Head of caudate nucleus (tissue), 42 donors: ENCODE measurements around the gene FBXO45.
"Not testable (repeated sequence)": the region's sequence is repeated elsewhere in the genome, so short reads cannot be mapped to it uniquely, and the experiment has no call there.

Source experiments
- DNase-seq, 42 donors: peaks; one replicate each; pipeline versions ENCODE4 v3.0.0 to v3.0.0-alpha.2; 2020 to 2021; ENCODE audit warnings: mixed read lengths in 7 of 42
- intact Hi-C: fragments of 100-400 bp; cut with DNase I; formaldehyde crosslinking; loops from one replicate; pipeline ENCODE4 v1.15.0; 2022

FBXO45 gene

DNA sequence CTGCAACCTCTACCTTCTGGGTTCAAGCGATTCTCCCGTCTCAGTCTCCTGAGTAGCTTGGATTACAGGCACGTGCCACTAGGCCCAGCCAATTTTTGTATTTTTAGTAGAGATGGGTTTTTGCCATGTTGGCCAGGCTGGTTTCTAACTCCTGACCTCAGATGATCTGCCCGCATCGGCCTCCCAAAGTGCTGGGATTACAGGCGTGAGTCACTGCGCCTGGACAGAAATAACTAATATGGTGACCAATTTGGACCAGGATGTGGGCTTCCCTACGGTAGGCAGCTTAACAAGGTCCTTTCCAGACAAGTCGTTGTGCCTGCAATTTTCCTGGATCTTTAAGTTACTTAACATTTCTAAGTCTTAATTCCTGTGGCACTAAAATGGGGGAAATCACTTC, 14.9 kb upstream of the FBXO45 start:
- intact Hi-C loops, result no loop called here
- DNase-seq, result no peak

DNA sequence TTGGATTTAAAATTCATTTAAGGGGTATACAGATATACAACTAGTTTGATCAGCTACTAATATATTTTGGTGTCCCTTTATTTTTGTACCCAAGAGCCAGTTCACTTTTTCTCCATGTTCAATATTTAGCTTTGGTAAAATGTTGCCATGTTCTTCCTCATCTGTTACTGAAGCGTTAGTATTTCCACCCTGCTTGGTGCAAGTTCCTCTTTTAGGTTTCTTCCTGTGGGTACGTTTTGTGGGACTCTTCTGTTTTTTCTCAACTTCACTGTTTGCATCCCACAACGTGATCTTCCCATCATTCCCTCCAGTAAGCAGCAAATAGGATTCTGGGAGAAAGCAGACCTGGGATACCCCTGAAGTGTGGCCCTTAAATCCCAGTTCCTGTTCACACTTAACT, 14.3 kb upstream of the FBXO45 start:
- intact Hi-C loops, result no loop called here
- peak in 1 of 42 donors; percentile 5 for DNase-seq

DNA sequence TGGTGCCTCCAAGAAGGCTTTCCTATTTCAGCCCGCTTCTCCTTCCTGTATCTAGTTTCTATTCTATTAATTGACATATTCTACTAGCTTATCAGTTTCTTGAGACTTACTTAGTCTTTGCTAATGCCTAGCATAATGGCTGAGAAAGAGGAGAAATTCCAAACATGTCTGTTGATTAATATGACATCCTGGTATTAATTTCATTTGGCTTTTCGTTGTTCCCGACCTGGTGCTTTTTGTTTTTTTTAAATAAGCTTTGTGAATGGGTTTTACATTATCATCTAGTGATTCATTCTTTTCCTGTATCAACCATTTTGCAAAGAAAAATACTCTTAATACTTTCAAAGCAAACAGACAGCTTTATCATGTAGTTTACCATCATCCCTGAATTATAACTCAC, 13.2 kb upstream of the FBXO45 start:
- DNase-seq, result no peak
- intact Hi-C loops, result no loop called here

DNA sequence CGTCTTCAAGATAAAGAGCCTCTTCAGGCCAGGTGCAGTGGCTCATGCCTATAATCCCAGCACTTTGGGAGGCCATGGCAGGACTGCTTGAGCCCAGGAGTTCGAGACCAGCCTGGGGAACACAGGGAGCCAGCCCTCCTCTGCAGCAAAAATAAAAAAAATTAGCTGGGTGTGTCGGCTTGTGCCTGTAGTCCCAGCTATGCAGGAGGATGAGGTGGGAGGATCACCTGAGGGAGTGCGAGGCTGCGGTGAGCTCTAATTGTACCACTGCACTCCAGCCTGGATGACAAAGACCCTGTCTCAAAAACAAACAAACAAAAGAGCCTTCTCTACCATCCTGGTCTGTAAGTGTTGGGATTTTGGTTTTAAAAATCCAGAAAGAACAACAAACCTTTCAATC, 11.2 kb upstream of the FBXO45 start:
- peak in 28 of 42 donors; percentile 3 to 65 (median 22) for DNase-seq
- intact Hi-C loops, result no loop called here

DNA sequence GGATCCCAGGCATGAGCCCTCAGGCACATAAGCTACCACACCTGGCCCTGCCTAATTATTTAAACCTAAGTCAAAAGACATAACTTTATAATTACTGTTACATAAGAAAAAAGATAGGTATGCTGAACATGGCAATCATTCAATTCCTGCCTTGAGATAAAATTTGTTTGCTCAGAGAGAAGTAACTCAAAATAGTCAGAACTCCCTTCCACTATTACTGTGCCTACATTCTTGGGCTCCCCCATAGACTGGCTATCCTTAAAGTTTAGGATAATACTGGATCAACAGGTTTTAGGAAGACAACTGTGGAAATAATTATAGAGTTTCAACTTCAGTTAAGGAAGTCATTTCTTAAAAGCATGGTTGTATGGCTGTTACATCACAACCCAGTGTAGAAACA, 10.0 kb upstream of the FBXO45 start:
- no peak for DNase-seq
- intact Hi-C loops, result no loop called here

DNA sequence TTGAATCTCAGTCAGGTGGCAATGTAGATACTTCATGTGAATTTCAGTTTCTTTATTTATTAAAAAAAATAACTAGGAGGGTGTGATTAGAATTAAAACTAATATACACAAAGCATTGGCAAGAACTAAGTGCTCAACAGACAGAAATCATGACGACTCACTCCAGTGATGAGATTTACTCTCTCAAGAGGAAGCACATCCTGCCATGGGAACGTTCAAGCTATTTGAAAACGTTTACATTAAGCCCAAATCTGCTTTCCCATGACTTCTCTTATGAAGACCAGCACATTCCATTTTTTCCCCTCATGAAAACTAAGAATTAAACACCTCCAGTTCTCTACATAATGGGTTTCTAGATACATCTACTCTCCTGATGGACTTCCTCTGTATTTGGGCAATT, 8.6 kb upstream of the FBXO45 start:
- DNase-seq, result no peak
- intact Hi-C loops, result no loop called here

DNA sequence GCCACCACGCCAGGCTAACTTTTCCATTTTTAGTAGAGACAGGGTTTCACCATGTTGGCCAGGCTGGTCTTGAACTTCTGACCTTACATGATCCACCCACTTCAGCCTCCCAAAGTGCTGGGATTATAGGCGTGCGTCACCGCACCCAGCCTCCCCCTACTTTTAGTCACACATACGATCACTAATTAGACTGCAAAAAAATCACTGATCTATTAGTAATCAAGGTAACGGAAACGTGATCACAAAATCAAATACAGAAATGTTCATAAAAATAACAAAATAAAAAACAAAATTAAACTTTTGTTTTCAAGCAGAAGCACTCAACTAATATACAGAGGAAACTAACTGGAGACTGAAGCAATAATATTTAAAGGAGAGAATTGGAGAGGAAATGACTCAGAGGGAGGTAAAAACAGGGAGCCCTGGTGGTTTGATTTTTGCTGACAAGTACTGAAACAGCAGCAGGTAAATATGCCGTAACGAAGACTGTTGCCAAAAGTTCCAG, 4.7 kb upstream of the FBXO45 start:
- DNase-seq, result no peak
- intact Hi-C loops, result no loop called here

DNA sequence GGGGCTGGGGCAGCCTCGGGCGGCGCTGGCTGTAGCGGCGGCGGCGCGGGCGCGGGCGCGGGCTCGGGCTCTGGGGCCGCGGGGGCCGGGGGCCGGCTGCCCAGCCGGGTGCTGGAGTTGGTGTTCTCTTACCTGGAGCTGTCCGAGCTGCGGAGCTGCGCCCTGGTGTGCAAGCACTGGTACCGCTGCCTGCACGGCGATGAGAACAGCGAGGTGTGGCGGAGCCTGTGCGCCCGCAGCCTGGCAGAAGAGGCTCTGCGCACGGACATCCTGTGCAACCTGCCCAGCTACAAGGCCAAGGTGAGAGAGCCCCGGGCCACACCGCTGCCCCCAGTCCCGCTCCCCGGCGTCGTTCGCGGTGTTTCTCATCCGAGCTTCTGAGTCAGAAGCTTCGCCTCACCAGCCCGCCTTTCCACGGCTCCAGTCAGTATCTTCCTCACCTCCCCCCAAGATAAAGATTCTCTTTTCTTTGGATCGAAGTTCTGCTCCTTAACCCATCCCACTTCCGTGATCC, 600 bp downstream of the FBXO45 start:
- intact Hi-C loops, result loop anchor here (5.0 kb wide), 1 partner anchor 137 kb away; the partner anchor contains the start of gene UBXN7
- DNase-seq, result peak in 36 of 42 donors; percentile 3 to 58 (median 29)

DNA sequence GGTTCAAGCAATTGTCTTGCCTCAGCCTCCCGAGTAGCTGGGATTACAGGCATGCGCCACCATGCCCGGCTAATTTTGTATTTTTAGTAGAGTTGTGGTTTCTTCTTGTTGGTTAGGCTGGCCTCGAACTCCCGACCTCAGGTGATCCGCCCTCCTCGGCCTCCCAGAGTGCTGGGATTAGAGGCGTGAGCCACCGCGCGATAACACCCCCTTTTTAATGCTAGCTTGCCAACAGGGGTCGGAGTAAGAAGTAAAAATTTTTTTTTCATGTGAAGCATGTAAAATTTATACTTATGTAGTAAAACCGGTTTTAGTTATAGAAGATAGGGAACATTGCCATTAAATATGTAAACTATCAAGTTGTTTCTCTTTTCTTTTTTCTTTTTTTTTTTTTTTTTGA, 1.9 kb downstream of the FBXO45 start:
- intact Hi-C loops, DNase-seq: not testable (repeated sequence)

DNA sequence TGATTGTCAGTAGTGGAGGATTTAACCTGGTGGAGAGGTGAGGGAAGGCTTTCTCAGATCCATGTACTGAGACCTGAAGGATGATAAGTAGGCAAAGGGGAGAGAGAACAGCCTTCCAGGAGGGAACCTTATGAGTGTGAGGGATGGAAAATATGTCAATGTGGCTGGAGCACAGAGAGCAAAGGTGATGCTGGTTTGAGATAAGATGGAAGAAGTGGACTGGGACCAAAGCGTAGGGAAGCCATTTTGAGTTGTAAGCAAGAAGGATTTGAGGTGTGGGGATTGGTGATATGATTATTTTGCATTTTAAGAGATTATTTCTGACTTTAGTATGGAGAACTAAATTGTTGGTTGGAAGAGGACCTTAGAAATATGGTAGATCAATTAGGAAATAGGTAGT, 3.9 kb downstream of the FBXO45 start:
- intact Hi-C loops, result no loop called here

DNA sequence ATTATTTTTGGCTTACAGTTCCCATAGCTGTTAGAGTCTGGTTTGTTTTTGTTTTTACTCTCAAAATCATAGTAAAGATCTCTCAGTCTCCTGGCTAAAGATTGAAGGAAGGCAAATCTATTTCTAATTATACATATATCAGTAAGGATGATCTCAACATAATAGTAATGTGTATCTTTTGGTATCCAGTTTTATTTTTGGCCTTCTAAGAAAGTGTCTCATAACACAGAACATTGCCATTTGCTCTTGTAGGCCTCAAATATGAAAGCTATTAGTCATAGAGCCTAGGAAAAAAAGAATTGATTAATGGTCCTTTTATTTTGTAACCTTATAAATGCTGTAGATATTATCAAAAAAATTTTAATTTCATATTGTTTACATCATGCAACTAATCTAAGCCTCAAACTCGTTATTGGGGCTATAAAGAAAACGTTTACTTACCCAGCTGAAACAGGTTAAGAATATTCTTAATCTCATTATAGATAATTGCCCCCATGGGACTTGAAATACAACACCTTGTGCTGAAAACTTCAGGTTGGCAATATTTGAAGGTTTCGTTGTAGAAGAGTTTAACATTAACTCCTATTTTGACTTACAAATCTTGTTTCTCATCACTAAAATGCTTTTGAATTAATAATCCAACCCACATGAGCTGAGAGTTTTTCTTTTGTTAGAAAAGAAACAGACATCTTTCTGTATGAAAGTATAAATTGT, 16.7 kb downstream of the FBXO45 start:
- intact Hi-C loops, result no loop called here
- DNase-seq, result no peak

More for the DNA sequence above, 3.9 kb downstream of the FBXO45 start:
- no peak for DNase-seq

DNA sequence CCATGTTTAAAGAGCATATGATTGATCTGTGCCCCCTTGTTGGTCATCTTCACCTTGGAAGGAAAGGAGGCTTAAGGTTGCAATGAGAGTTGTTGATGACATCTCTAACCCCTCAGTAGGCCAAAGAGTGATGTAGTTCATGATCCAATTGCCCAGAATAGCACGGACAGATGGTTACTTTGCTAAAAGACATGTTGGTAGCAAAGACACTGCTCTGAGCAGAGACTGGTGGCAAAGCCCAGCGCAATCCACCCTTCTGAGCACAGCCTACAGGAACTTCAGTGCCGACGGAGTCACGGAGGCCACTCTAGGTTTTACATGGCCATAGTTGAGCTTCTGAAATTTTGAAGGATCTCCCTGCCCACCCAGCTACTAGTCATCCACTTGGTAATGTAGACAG, 21.8 kb downstream of the FBXO45 start:
- no peak for DNase-seq
- intact Hi-C loops, result no loop called here

DNA sequence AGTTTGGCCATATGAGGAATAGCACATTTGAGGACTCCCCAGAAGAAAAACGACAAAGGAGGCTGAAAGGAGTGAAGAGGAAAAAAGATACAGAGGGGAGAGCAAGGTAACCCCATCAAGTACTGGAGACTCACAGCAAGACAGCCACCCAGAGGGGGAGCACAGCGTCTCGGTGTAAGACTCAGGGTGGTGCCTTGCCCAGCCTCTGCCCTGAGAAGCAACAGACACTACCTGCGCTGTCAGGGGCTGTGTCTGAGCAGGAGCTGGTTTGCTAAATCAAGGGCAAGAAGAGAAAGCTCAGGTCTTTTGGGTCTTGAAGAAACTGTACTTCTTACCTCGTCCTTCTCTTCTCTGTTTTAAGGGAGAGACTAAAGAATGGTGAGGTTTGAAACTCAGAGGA, 27.9 kb downstream of the FBXO45 start:
- intact Hi-C loops, result no loop called here
- peak in 1 of 42 donors; percentile 15 for DNase-seq

DNA sequence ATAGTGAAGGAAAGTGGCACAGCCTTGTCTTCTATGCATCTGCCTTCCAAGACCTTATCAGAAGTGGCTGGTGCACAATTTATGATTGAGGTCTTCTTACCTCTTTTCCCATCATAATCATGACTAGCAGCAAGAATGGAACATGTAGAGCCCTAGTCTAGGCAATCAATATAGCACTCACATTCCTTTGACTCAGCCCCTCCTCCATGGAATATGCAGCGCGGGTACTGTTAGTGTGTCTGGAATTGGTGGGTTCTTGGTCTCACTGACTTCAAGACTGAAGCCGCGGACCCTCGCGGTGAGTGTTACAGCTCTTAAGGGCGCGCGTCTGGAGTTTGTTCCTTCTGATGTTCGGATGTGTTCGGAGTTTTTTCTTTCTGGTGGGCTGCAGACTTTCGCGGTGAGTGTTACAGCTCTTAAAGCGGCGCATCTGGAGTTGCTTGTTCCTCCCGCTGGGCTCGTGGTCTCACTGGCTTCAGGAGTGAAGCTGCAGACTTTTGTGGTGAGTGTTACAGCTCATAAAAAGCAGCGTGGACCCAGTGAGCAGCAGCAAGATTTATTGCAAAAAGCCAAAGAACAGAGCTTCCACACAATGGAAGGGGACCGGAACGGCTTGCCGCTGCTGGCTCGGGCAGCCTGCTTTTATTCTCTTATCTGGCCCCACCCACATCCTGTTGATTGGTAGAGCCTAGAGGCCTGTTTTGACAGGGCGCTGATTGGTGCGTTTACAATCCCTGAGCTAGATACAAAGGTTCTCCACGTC, 29.7 kb downstream of the FBXO45 start:
- intact Hi-C loops, result not testable (repeated sequence)
- peak in 1 of 42 donors; percentile 9 for DNase-seq

DNA sequence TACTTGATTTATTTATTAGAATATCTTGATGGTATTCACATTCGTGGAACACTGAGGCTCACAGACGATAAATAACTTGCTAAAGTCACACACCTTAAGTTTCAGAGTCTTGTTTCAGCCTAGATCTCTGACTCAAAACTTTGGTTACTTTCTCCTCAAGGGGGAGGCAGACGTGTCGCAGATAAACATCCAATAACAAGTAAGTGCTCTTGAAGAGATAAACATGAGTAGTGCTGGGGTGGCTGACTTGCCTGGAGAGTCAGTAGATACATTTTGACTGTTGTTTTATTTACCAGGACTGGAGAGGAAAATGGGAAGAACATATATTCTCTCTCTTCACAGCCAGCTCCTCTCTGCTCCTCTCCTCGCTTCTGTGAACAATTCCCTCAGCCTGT, 31.3 kb downstream of the FBXO45 start:
- intact Hi-C loops, result no loop called here
- DNase-seq, result peak in 1 of 42 donors; percentile 8

DNA sequence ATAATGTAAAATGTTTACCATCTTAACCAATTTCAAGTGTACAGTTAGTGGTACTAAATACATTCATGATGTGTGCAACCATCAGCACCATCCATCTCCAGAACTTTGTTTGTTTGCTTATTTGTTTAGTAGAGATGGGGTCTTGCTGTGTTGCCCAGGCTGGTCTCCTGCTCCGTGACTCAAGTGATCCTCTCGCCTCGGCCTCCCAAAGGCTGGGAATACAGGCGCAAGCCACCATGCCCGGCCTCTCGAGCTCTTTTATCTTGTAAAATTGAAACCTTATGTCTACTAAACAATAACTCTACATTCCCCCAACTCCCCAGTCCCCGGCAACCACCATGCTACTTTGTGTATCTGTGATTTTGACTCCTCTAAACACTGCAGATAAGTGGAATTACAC, 31.9 kb downstream of the FBXO45 start:
- intact Hi-C loops, result no loop called here
- peak in 1 of 42 donors; percentile 14 for DNase-seq

DNA sequence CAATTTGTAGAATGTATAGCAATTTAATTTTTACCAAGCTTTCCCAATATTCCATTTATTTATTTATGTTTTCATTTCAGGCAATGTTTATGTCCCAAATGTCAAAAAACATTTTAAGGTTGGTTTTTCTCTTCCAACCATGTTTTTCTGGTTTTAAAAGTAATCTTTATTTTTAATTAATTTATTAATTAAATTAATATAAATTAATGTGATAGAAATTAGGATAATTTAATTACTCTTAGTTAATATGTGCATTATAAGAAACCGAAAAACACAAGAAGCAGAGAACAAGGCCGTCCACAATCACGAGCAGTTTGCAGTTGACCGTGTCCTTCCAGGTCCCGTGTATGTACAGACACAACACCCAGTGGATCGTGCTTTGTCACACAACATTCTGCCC, 34.2 kb downstream of the FBXO45 start:
- intact Hi-C loops, result no loop called here
- DNase-seq, result peak in 1 of 42 donors; percentile 15

DNA sequence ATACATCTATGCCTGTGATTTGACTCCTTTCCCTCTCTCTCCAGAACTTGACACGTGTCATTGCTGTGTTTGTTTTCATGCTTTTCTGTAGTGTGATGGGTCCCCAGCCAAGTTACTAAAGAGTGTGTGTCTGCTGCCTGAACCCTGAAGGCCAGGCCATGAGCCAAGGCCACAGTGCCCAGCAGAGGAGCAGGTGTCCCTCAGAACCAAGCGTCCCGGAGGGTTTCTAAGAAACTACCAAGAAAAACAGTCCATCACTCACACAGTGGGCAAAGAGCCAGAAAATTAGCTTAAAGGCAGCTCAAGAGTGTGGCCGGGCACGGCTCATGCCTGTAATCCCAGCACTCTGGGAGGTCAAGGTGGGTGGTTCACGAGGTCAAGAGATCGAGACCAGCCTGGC, 35.2 kb downstream of the FBXO45 start:
- peak in 1 of 42 donors; percentile 30 for DNase-seq
- intact Hi-C loops, result no loop called here

DNA sequence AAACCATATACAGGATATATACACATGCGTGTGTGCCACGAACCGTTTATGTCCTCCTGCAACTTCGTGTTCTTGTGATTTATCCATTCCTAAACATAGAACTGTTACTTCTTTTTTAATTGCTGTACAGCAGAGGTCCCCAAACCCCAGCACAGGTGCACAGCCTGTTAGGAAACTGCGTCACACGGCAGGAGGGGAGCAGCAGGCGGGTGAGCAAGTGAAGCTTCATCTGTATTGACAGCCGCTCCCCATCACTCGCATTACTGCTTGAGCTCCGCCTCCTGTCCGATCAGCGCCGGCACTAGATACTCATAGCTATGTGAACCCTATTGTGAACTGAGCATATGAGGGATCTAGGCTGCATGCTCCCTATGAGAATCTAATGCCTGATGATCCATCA, 36.1 kb downstream of the FBXO45 start:
- DNase-seq, result peak; percentile 19 to 86 (median 53)
- intact Hi-C loops, result no loop called here

DNA sequence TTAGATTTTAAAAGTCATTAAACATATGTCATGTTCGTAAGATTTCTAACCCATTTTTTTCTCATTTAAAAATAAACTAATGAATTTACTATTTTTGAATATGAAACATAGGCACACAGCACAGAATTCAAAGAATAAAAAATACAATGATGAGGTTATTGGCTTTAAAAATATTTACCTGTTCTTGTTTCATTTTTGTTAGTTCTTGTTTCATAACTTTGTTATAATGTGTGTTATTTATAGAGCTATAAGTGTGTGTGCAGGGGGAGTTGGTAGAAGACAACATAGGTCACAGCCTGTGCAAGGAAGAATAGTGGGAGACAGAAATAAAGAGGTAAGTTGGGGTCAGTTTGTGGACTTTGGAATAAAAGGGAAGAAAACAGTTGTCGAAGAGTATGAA, 40.2 kb downstream of the FBXO45 start:
- no peak for DNase-seq
- intact Hi-C loops, result no loop called here
